ENCODE results near the gene PTGDS.

Gene PTGDS

GRCh38 chr9:136945333-136946227 is 31.7 kb upstream of the PTGDS start:
- no peak for DNase-seq (ENCODE audit: low read depth)

GRCh38 chr9:136946228-136947027 is 30.9 kb upstream of the PTGDS start:
- DNase-seq (ENCODE audit: low read depth), result no peak

GRCh38 chr9:136947028-136947891 is 30.0 kb upstream of the PTGDS start:
- DNase-seq (ENCODE audit: low read depth), result no peak

GRCh38 chr9:136947955-136948510 is 29.3 kb upstream of the PTGDS start:
- DNase-seq (ENCODE audit: low read depth), result no peak

GRCh38 chr9:136949239-136949816 is 28.0 kb upstream of the PTGDS start:
- DNase-seq (ENCODE audit: low read depth), result no peak

- DNase-seq (ENCODE audit: low read depth), result peak; percentile 94
Measured at GRCh38 chr9:136949817-136950655, 27.3 kb upstream of the PTGDS start.

GRCh38 chr9:136950656-136951276 is 26.5 kb upstream of the PTGDS start:
- no peak for DNase-seq (ENCODE audit: low read depth)

GRCh38 chr9:136951541-136952320 is 25.6 kb upstream of the PTGDS start, which contains the start of gene LCN12:
LCN12 (plus strand) TSS chr9:136952273; CDS start chr9:136952328, 55 bp downstream.
- no peak for DNase-seq (ENCODE audit: low read depth)

- DNase-seq (ENCODE audit: low read depth), result no peak
Measured at GRCh38 chr9:136952321-136952850, 24.9 kb upstream of the PTGDS start.

- DNase-seq (ENCODE audit: low read depth), result no peak
Measured at GRCh38 chr9:136952876-136953770, 24.2 kb upstream of the PTGDS start.

GRCh38 chr9:136953771-136954269 is 23.5 kb upstream of the PTGDS start:
- DNase-seq (ENCODE audit: low read depth), result no peak

GRCh38 chr9:136954270-136955083 is 22.8 kb upstream of the PTGDS start:
- no peak for DNase-seq (ENCODE audit: low read depth)

- no peak for DNase-seq (ENCODE audit: low read depth)
Measured at GRCh38 chr9:136955202-136955942, 21.9 kb upstream of the PTGDS start.

GRCh38 chr9:136955943-136956335 is 21.4 kb upstream of the PTGDS start:
- no peak for DNase-seq (ENCODE audit: low read depth)

- DNase-seq (ENCODE audit: low read depth), result no peak
Measured at GRCh38 chr9:136956604-136957003, 20.7 kb upstream of the PTGDS start.

GRCh38 chr9:136957461-136957860 is 19.8 kb upstream of the PTGDS start:
- DNase-seq (ENCODE audit: low read depth), result no peak

Data from T-helper 22 cell (primary cell).